GM12873 (cell line): ENCODE results near the gene PHLDB2.

Source experiments
- CTCF ChIP-seq: IDR thresholded peaks from 2 replicates; pipeline ENCODE4 v1.5.1; 2012; ENCODE audit warnings: low read depth, mild to moderate bottlenecking, moderate library complexity, low read length, control low read depth; ENCODE audit not compliant: insufficient read depth; ENCODE audit errors: missing control alignments

PHLDB2 gene

GRCh38 chr3:111913163-111913763 lies 54.2 kb downstream of the PHLDB2 start:
- TF ChIP-seq CTCF: no peak

GRCh38 chr3:111915905-111916304 lies 56.8 kb downstream of the PHLDB2 start:
- no peak for TF ChIP-seq CTCF

- no peak for TF ChIP-seq CTCF
These were observed 58.2 kb downstream of the PHLDB2 start for GRCh38 chr3:111917300-111917699.

GRCh38 chr3:111919370-111920065 lies 60.5 kb downstream of the PHLDB2 start:
- TF ChIP-seq CTCF: no peak

GRCh38 chr3:111921181-111921580 lies 62.1 kb downstream of the PHLDB2 start:
- no peak for TF ChIP-seq CTCF

GRCh38 chr3:111923095-111923771 lies 64.2 kb downstream of the PHLDB2 start:
- no peak for TF ChIP-seq CTCF

GRCh38 chr3:111923806-111924205 lies 64.7 kb downstream of the PHLDB2 start:
- TF ChIP-seq CTCF: no peak
